ENCODE measurements around the gene MAFG. TPM values are rescaled to one million over a fixed set of nuclear protein-coding genes. Genes with fewer than 3 reads are reported as not detected.

The MAFG gene
- total RNA-seq, 4 donors from 2014 or later = 10.0 to 26.6 (median 23.5) TPM

- H3K4me1 ChIP-seq = peaks cover 30 to 80% (median 48%) of the 10 kb centered on the region in 3 donors
- intact Hi-C loops (cut with DNase I) = no loop called here
- DNase-seq = no peak
- WGBS, 2 donors = 1 to 3% methylated on average over 8 to 12 of the region's 65 CpGs
- H3K36me3 ChIP-seq = peaks cover 11 to 39% (median 22%) of the 10 kb centered on the region in 3 donors
- H3K9me3 ChIP-seq = no peaks in the 10 kb centered on the region
- peak overlapping the region; percentile 71 to 89 (median 78) for H3K4me3 ChIP-seq
- peak overlapping the region; percentile 95 to 100 (median 98) for H3K27ac ChIP-seq
- H3K27me3 ChIP-seq = no peaks in the 10 kb centered on the region
- no peak for TF ChIP-seq POLR2A (IDR thresholded peaks at IDR 0.05)
- no peak for TF ChIP-seq CTCF (IDR thresholded peaks at IDR 0.05)
Measured at GRCh38 chr17:81870131-81870980, 57.2 kb downstream of the MAFG start.

- TF ChIP-seq POLR2A (IDR thresholded peaks at IDR 0.05) (no peak), CTCF (IDR thresholded peaks at IDR 0.05) (peak; percentile 76 to 90 (median 85))
Measured at GRCh38 chr17:81869221-81870130, 58.1 kb downstream of the MAFG start.

GRCh38 chr17:81868674-81869220, 58.8 kb downstream of the MAFG start:
- peaks cover 11 to 45% (median 22%) of the 10 kb centered on the region in 3 donors for H3K36me3 ChIP-seq
- H3K27me3 ChIP-seq = no peaks in the 10 kb centered on the region
- peak overlapping the region in 2 of 4 donors; percentile 82 to 89 for H3K4me3 ChIP-seq
- no peak for TF ChIP-seq POLR2A (IDR thresholded peaks at IDR 0.05)
- no peak for TF ChIP-seq CTCF (IDR thresholded peaks at IDR 0.05)
- DNase-seq = no peak
- H3K4me1 ChIP-seq = peaks cover 30 to 89% (median 48%) of the 10 kb centered on the region in 3 donors
- intact Hi-C loops (cut with DNase I) = no loop called here
- peak overlapping the region; percentile 95 to 100 (median 98) for H3K27ac ChIP-seq
- WGBS, 2 donors = 52% methylated on average over 20 to 22 of the region's 30 CpGs
- no peaks in the 10 kb centered on the region for H3K9me3 ChIP-seq

More at GRCh38 chr17:81869221-81870130, 58.1 kb downstream of the MAFG start:
- Histone ChIP-seq H3K36me3 (peaks cover 11 to 40% (median 22%) of the 10 kb centered on the region in 3 donors), H3K4me1 (peaks cover 30 to 86% (median 48%) of the 10 kb centered on the region in 3 donors), H3K27me3 (no peaks in the 10 kb centered on the region), H3K27ac (peak overlapping the region; percentile 95 to 100 (median 98)), H3K4me3 (peak overlapping the region; percentile 71 to 89 (median 78)), H3K9me3 (no peaks in the 10 kb centered on the region)
- 33 to 35% methylated on average over 10 to 20 of the region's 52 CpGs for WGBS, 2 donors
- intact Hi-C loops (cut with DNase I) = no loop called here
- DNase-seq = no peak

Other genes starting within 250 kb of the MAFG start
- 10 to 100 TPM; 19.1 to 34.3 (median 27.9) TPM for gene ARL16, start 243.9 kb downstream of the MAFG start, total RNA-seq
- gene HGS, start 243.7 kb downstream of the MAFG start, total RNA-seq = 10 to 100 TPM; 48.2 to 86.8 (median 84.0) TPM
- gene MRPL12, start 224.4 kb downstream of the MAFG start, total RNA-seq = 100 to 1,000 TPM in 1 of 4 donors, 10 to 100 TPM in 3; 69.6 to 115 (median 79.9) TPM
- 10 to 100 TPM; 23.3 to 49.3 (median 37.1) TPM for gene SLC25A10, start 215.5 kb downstream of the MAFG start, total RNA-seq
- not detected for gene GCGR, start 123.6 kb downstream of the MAFG start, total RNA-seq
- 10 to 100 TPM in 3 of 4 donors, 1 to 10 TPM in 1; 8.7 to 28.0 (median 13.2) TPM for gene MCRIP1, start 94.4 kb downstream of the MAFG start, total RNA-seq
- gene PPP1R27, start 92.7 kb downstream of the MAFG start, total RNA-seq = not detected
- gene P4HB, start 67.2 kb downstream of the MAFG start, total RNA-seq = 1,000 to 10,000 TPM in 3 of 4 donors, 100 to 1,000 TPM in 1; 459 to 2,191 (median 1,569) TPM
- 100 to 1,000 TPM; 166 to 239 (median 176) TPM for gene ARHGDIA, start 56.4 kb downstream of the MAFG start, total RNA-seq
- gene ALYREF, start 36.1 kb downstream of the MAFG start, total RNA-seq = 100 to 1,000 TPM in 2 of 4 donors, 10 to 100 TPM in 2; 75.3 to 133 (median 95.0) TPM
- 100 to 1,000 TPM in 3 of 4 donors, 10 to 100 TPM in 1; 92.9 to 133 (median 104) TPM for gene ANAPC11, start 36.0 kb downstream of the MAFG start, total RNA-seq
- gene NPB, start 25.5 kb downstream of the MAFG start, total RNA-seq = 1 to 10 TPM in 3 of 4 donors, under 1 TPM in 1; 0.53 to 7.4 (median 1.5) TPM
- 10 to 100 TPM; 18.6 to 38.5 (median 34.6) TPM for gene PCYT2, start 16.3 kb downstream of the MAFG start, total RNA-seq
- gene SIRT7, start 9.6 kb downstream of the MAFG start, total RNA-seq = 10 to 100 TPM; 52.6 to 81.0 (median 60.7) TPM
- 10 to 100 TPM; 14.0 to 24.3 (median 17.4) TPM for gene PYCR1, start 9.6 kb upstream of the MAFG start, total RNA-seq
- gene MYADML2, start 19.5 kb upstream of the MAFG start, total RNA-seq = not detected
- under 1 TPM in 3 of 4 donors, not detected in 1; 0.11 to 0.94 (median 0.19) TPM for gene NOTUM, start 33.5 kb upstream of the MAFG start, total RNA-seq
- 10 to 100 TPM; 10.1 to 21.0 (median 17.1) TPM for gene ASPSCR1, start 49.9 kb upstream of the MAFG start, total RNA-seq
- gene CENPX, start 95.1 kb upstream of the MAFG start, total RNA-seq = 100 to 1,000 TPM in 2 of 4 donors, 10 to 100 TPM in 2; 52.1 to 144 (median 106) TPM
- 10 to 100 TPM in 3 of 4 donors, 1 to 10 TPM in 1; 9.7 to 21.2 (median 18.3) TPM for gene LRRC45, start 95.6 kb upstream of the MAFG start, total RNA-seq
- gene RAC3, start 103.9 kb upstream of the MAFG start, total RNA-seq = 10 to 100 TPM in 1 of 4 donors, 1 to 10 TPM in 3; 4.9 to 10.4 (median 7.0) TPM
- gene DCXR, start 110.0 kb upstream of the MAFG start, total RNA-seq = 100 to 1,000 TPM in 3 of 4 donors, 10 to 100 TPM in 1; 89.1 to 162 (median 135) TPM
- gene RFNG, start 124.1 kb upstream of the MAFG start, total RNA-seq = 10 to 100 TPM; 24.9 to 38.1 (median 31.2) TPM
- gene GPS1, start 124.2 kb upstream of the MAFG start, total RNA-seq = 10 to 100 TPM; 62.8 to 76.9 (median 69.5) TPM
- gene DUS1L, start 138.1 kb upstream of the MAFG start, total RNA-seq = 100 to 1,000 TPM in 3 of 4 donors, 10 to 100 TPM in 1; 53.3 to 125 (median 105) TPM
- gene FASN, start 170.5 kb upstream of the MAFG start, total RNA-seq = 100 to 1,000 TPM in 2 of 4 donors, 10 to 100 TPM in 2; 72.8 to 302 (median 143) TPM